ENCODE measurements around the gene TANC1.

DNA sequence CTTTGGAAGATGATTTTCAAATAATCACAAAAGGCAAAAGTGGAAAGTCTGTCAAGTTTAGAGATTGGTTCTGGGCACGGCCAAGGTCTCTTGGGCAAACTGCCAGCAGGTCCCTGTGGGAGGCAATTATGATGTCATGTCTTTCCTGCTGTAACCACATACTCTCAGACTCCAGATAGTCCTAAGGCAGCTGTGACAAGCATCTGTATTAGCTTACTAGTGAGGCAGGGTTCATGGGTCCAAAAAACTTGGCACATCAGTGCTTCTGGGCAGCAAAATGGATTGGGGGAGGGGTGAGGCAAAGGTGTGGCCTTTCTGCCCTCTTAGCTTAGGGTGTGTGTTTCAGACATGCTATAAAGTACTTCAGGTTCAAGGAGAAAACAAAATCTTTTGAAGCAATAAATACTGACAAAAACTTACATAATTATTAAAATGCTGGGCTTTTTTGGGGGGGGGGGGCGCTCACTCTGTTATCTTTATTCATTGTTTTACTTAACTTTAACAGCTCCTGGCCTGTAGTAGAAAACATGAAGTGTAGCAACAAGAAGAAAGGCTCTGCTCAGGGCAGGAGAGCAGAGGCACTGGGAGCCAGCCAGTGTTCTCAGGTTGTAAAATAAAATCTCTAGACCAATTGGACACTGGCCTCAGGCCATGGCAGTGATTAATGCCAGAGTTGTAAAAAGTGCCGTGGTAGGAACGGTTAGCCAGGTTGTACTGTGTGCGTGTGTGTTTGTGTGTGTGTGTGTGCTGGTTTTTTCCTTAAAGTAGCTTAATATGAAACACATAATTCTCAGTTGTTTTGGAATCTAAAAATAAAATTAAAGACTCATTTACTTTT, 14.3 kb upstream of the TANC1 start:
- TF ChIP-seq, protein P1, sequence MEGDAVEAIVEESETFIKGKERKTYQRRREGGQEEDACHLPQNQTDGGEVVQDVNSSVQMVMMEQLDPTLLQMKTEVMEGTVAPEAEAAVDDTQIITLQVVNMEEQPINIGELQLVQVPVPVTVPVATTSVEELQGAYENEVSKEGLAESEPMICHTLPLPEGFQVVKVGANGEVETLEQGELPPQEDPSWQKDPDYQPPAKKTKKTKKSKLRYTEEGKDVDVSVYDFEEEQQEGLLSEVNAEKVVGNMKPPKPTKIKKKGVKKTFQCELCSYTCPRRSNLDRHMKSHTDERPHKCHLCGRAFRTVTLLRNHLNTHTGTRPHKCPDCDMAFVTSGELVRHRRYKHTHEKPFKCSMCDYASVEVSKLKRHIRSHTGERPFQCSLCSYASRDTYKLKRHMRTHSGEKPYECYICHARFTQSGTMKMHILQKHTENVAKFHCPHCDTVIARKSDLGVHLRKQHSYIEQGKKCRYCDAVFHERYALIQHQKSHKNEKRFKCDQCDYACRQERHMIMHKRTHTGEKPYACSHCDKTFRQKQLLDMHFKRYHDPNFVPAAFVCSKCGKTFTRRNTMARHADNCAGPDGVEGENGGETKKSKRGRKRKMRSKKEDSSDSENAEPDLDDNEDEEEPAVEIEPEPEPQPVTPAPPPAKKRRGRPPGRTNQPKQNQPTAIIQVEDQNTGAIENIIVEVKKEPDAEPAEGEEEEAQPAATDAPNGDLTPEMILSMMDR (IDR thresholded peaks at IDR 0.05): no peak
- no peak for TF ChIP-seq ZFX (IDR thresholded peaks at IDR 0.05; ENCODE audit: borderline replicate concordance)
